ENCODE data around the gene SERPINB1. TPM values are rescaled to one million over a fixed set of nuclear protein-coding genes. Genes with fewer than 3 reads are reported as not detected.

SERPINB1 gene
- total RNA-seq, 1 donor: 32.6 TPM

DNA sequence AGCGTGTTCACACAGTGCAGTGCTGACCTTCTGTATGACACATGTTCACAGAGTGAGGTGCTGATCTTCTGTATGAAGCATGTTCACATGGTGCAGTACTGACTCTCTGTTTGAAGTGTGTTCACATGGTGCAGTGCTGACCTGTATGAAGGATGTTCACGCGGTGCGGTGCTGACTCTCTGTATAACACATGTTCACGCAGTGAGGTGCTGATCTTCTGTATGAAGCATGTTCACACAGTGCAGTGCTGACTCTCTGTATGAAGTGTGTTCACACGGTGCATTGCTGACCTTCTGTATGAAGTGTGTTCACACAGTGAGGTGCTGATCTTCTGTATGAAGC lies 10.8 kb upstream of the SERPINB1 start:
- Histone ChIP-seq H2AFZ (ENCODE audit: low read length) (no peak overlapping the region), H3K4me1 (ENCODE audit: insufficient read depth, low read length) (peaks cover 17% of the 10 kb centered on the region), H3K9me3 (ENCODE audit: low read depth, low read length) (no peaks in the 10 kb centered on the region), H3K4me2 (ENCODE audit: insufficient read depth, low read length) (no peak overlapping the region), H3K4me3 (ENCODE audit: insufficient read depth, low read length) (no peak overlapping the region), H3K27ac (ENCODE audit: low read depth, low read length) (no peak overlapping the region), H3K36me3 (ENCODE audit: insufficient read depth, low read length) (no peaks in the 10 kb centered on the region), H3K79me2 (ENCODE audit: insufficient read depth, low read length) (no peaks in the 10 kb centered on the region), H4K20me1 (ENCODE audit: insufficient read depth, low read length) (no peaks in the 10 kb centered on the region), H3K27me3 (ENCODE audit: insufficient read depth, low read length) (no peaks in the 10 kb centered on the region)
- DNase-seq (ENCODE audit: insufficient read length, low spot score, missing footprints): no peak
- TF ChIP-seq, protein P1, sequence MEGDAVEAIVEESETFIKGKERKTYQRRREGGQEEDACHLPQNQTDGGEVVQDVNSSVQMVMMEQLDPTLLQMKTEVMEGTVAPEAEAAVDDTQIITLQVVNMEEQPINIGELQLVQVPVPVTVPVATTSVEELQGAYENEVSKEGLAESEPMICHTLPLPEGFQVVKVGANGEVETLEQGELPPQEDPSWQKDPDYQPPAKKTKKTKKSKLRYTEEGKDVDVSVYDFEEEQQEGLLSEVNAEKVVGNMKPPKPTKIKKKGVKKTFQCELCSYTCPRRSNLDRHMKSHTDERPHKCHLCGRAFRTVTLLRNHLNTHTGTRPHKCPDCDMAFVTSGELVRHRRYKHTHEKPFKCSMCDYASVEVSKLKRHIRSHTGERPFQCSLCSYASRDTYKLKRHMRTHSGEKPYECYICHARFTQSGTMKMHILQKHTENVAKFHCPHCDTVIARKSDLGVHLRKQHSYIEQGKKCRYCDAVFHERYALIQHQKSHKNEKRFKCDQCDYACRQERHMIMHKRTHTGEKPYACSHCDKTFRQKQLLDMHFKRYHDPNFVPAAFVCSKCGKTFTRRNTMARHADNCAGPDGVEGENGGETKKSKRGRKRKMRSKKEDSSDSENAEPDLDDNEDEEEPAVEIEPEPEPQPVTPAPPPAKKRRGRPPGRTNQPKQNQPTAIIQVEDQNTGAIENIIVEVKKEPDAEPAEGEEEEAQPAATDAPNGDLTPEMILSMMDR (IDR thresholded peaks at IDR 0.05; ENCODE audit: extremely low read depth, low read depth, low read length): no peak

DNA sequence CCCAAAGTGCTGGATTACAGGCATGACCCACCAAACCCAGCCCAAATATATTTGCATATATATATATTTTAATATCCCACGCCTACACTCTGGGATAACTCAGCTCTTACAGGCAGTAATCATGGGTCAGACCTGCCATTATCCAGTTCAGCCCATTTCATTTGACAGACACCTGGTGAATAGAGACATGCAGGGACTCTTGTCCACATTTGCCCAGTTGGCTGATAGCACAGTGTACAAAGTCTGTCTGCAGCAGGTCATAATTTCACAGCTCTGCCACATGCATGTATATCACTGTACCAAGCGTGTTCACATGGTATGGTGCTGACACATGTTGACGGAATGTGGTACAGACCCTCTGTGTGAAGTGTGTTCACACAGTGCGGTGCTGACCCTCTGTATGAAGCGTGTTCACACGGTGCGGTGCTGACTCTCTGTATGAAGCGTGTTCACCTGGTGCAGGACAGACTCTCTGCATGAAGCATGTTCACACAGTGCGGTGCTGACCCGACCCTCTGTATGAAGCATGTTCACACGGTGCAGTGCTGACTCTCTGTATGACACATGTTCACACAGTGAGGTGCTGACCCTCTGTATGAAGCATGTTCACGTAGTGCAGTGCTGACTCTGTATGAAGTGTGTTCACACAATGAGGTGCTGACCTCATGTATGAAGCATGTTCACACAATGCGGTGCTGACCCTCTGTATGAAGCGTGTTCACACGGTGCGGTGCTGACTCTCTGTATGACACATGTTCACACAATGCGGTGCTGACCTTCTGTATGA lies 10.3 kb upstream of the SERPINB1 start:
- Histone ChIP-seq H4K20me1 (ENCODE audit: insufficient read depth, low read length) (no peaks in the 10 kb centered on the region), H3K27me3 (ENCODE audit: insufficient read depth, low read length) (no peaks in the 10 kb centered on the region), H3K4me1 (ENCODE audit: insufficient read depth, low read length) (peaks cover 18% of the 10 kb centered on the region), H3K36me3 (ENCODE audit: insufficient read depth, low read length) (no peaks in the 10 kb centered on the region), H3K27ac (ENCODE audit: low read depth, low read length) (no peak overlapping the region), H3K9me3 (ENCODE audit: low read depth, low read length) (no peaks in the 10 kb centered on the region), H3K4me2 (ENCODE audit: insufficient read depth, low read length) (no peak overlapping the region), H2AFZ (ENCODE audit: low read length) (no peak overlapping the region), H3K79me2 (ENCODE audit: insufficient read depth, low read length) (no peaks in the 10 kb centered on the region), H3K4me3 (ENCODE audit: insufficient read depth, low read length) (no peak overlapping the region)
- TF ChIP-seq, protein P1 (IDR thresholded peaks at IDR 0.05; ENCODE audit: extremely low read depth, low read depth, low read length): no peak
- no peak for DNase-seq (ENCODE audit: insufficient read length, low spot score, missing footprints)

DNA sequence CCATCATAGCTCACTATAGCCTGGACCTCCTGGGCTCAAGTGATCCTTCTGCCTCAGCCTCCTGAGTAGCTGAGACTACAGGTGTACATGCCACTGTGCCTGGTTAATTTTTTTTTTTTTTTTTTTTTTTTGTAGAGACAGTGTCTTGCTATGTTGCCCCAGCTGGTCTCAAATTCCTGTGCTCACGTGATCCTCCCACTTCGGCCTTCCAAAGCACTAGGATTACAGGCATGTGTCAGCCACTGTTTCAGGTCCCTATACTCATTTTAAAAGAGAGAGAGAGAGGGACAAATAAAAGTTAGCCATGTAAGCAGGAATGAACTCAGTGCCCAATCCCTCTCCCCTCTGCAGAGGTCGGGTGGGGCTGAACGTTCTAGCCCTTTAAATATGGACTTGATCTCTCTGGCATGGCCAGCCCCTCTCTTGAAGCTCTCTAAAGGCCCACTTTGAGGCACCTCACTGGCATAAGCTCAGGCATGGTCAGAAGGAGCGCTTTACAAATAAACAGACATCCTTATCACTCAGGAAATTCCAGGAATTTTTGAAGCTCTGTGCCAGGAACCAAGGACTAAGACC lies 9.0 kb upstream of the SERPINB1 start:
- Histone ChIP-seq H3K4me1 (ENCODE audit: insufficient read depth, low read length) (peaks cover 24% of the 10 kb centered on the region), H3K9me3 (ENCODE audit: low read depth, low read length) (no peaks in the 10 kb centered on the region), H3K36me3 (ENCODE audit: insufficient read depth, low read length) (no peaks in the 10 kb centered on the region), H3K4me3 (ENCODE audit: insufficient read depth, low read length) (no peak overlapping the region), H2AFZ (ENCODE audit: low read length) (no peak overlapping the region), H3K27ac (ENCODE audit: low read depth, low read length) (peak overlapping the region; percentile 20), H4K20me1 (ENCODE audit: insufficient read depth, low read length) (no peaks in the 10 kb centered on the region), H3K4me2 (ENCODE audit: insufficient read depth, low read length) (no peak overlapping the region), H3K79me2 (ENCODE audit: insufficient read depth, low read length) (no peaks in the 10 kb centered on the region), H3K27me3 (ENCODE audit: insufficient read depth, low read length) (no peaks in the 10 kb centered on the region)
- TF ChIP-seq, protein P1 (IDR thresholded peaks at IDR 0.05; ENCODE audit: extremely low read depth, low read depth, low read length): no peak
- DNase-seq (ENCODE audit: insufficient read length, low spot score, missing footprints): no peak

DNA sequence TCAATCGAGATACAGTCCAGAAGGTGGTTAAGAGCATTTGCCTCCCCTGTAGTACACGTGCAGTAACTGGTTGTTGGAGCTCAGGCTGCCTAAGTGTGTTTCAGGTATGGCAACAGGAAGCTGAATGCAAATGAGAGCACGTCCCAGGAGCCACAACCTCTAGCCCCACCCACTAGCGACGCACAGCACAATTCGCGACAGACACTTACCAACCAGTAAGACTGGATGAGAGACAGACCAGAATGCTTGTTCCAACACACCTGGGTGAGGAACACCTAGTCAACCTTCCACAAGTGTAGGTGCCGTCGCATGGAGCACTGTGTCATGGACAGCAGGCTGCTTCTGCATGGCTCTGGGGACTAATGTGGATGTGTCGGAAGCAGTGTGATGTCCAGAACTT lies 7.2 kb upstream of the SERPINB1 start:
- no peak overlapping the region for H3K27ac ChIP-seq (ENCODE audit: low read depth, low read length)
- H3K79me2 ChIP-seq (ENCODE audit: insufficient read depth, low read length): no peaks in the 10 kb centered on the region
- H3K4me1 ChIP-seq (ENCODE audit: insufficient read depth, low read length): peaks cover 15% of the 10 kb centered on the region
- DNase-seq (ENCODE audit: insufficient read length, low spot score, missing footprints): no peak
- no peak overlapping the region for H3K4me2 ChIP-seq (ENCODE audit: insufficient read depth, low read length)
- H3K9me3 ChIP-seq (ENCODE audit: low read depth, low read length): no peaks in the 10 kb centered on the region
- H3K36me3 ChIP-seq (ENCODE audit: insufficient read depth, low read length): no peaks in the 10 kb centered on the region
- no peak overlapping the region for H2AFZ ChIP-seq (ENCODE audit: low read length)
- H4K20me1 ChIP-seq (ENCODE audit: insufficient read depth, low read length): no peaks in the 10 kb centered on the region
- TF ChIP-seq, protein P1 (IDR thresholded peaks at IDR 0.05; ENCODE audit: extremely low read depth, low read depth, low read length): no peak
- no peak overlapping the region for H3K4me3 ChIP-seq (ENCODE audit: insufficient read depth, low read length)
- no peaks in the 10 kb centered on the region for H3K27me3 ChIP-seq (ENCODE audit: insufficient read depth, low read length)
